ENCODE results near the gene C1QTNF9B. TPM values are rescaled to one million over a fixed set of nuclear protein-coding genes. Genes with fewer than 3 reads are reported as not detected.

C1QTNF9B gene
- not detected in 2 replicates for total RNA-seq

DNA sequence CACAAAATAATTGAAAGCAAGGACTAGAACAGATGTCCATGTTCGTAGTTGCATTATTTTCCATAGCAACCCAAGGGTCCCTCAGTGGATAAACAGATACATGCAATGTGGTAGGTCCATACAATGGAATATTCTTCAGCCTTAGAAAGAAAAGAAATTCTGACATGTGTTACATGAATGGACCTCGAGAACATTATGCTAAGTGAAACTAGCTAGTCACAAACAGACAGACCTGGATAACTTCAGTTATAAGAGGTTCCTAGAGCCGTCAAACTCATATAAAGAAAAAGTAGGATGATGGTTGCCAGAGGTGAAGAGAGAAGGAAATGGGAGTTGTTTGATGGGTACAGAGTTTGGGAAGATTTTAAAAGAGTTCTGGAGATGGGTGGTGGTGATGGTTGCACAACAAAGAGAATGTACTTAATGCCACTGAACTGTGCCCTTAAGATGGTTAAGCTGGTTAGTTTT is at the start of gene C1QTNF9B:
Gene C1QTNF9B (minus strand): TSS at position 51 of the 468 bp plus-strand sequence.

GRCh38 chr13:23888658-23889614 is 8.4 kb downstream of the C1QTNF9B start, which contains the start of gene MIPEP:
MIPEP (minus strand) TSS chr13:23889400; CDS start chr13:23889320, 80 bp downstream.

Other genes with a start within 250 kb of the C1QTNF9B start
- 20.4 and 23.8 TPM in 2 replicates for gene MIPEP, start 8.1 kb downstream of the C1QTNF9B start, total RNA-seq

Data from hair follicular keratinocyte (primary cell).